Measurements from ENCODE around the gene ANXA11.

- TF ChIP-seq, protein P1, sequence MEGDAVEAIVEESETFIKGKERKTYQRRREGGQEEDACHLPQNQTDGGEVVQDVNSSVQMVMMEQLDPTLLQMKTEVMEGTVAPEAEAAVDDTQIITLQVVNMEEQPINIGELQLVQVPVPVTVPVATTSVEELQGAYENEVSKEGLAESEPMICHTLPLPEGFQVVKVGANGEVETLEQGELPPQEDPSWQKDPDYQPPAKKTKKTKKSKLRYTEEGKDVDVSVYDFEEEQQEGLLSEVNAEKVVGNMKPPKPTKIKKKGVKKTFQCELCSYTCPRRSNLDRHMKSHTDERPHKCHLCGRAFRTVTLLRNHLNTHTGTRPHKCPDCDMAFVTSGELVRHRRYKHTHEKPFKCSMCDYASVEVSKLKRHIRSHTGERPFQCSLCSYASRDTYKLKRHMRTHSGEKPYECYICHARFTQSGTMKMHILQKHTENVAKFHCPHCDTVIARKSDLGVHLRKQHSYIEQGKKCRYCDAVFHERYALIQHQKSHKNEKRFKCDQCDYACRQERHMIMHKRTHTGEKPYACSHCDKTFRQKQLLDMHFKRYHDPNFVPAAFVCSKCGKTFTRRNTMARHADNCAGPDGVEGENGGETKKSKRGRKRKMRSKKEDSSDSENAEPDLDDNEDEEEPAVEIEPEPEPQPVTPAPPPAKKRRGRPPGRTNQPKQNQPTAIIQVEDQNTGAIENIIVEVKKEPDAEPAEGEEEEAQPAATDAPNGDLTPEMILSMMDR (conservative IDR thresholded peaks at IDR 0.05; ENCODE audit: low read depth in 2 of 2), result no peak
- TF ChIP-seq CREB1 (CRISPR knock-in tag; IDR thresholded peaks at IDR 0.05; ENCODE audit: low read depth), result no peak
- TF ChIP-seq EZH2 (IDR thresholded peaks at IDR 0.05; ENCODE audit: low read depth, unreplicated experiment), result no peak
- no peak for TF ChIP-seq EZH2phosphoT487 (IDR thresholded peaks at IDR 0.05; ENCODE audit: unreplicated experiment)
- TF ChIP-seq POLR2AphosphoS5 (IDR thresholded peaks at IDR 0.05; ENCODE audit: low read depth), result no peak
- TF ChIP-seq ZNF331 (CRISPR knock-in tag; IDR thresholded peaks at IDR 0.05; ENCODE audit: low read depth), result no peak
- no peak for TF ChIP-seq JUNB (IDR thresholded peaks at IDR 0.05; ENCODE audit: unreplicated experiment)
- TF ChIP-seq, protein P2, sequence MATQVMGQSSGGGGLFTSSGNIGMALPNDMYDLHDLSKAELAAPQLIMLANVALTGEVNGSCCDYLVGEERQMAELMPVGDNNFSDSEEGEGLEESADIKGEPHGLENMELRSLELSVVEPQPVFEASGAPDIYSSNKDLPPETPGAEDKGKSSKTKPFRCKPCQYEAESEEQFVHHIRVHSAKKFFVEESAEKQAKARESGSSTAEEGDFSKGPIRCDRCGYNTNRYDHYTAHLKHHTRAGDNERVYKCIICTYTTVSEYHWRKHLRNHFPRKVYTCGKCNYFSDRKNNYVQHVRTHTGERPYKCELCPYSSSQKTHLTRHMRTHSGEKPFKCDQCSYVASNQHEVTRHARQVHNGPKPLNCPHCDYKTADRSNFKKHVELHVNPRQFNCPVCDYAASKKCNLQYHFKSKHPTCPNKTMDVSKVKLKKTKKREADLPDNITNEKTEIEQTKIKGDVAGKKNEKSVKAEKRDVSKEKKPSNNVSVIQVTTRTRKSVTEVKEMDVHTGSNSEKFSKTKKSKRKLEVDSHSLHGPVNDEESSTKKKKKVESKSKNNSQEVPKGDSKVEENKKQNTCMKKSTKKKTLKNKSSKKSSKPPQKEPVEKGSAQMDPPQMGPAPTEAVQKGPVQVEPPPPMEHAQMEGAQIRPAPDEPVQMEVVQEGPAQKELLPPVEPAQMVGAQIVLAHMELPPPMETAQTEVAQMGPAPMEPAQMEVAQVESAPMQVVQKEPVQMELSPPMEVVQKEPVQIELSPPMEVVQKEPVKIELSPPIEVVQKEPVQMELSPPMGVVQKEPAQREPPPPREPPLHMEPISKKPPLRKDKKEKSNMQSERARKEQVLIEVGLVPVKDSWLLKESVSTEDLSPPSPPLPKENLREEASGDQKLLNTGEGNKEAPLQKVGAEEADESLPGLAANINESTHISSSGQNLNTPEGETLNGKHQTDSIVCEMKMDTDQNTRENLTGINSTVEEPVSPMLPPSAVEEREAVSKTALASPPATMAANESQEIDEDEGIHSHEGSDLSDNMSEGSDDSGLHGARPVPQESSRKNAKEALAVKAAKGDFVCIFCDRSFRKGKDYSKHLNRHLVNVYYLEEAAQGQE (IDR thresholded peaks at IDR 0.05; ENCODE audit: unreplicated experiment), result no peak
- no peak for TF ChIP-seq ZNF114 (CRISPR knock-in tag; IDR thresholded peaks at IDR 0.05)
- TF ChIP-seq, protein P3, sequence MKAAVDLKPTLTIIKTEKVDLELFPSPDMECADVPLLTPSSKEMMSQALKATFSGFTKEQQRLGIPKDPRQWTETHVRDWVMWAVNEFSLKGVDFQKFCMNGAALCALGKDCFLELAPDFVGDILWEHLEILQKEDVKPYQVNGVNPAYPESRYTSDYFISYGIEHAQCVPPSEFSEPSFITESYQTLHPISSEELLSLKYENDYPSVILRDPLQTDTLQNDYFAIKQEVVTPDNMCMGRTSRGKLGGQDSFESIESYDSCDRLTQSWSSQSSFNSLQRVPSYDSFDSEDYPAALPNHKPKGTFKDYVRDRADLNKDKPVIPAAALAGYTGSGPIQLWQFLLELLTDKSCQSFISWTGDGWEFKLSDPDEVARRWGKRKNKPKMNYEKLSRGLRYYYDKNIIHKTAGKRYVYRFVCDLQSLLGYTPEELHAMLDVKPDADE (IDR thresholded peaks at IDR 0.05), result no peak
- TF ChIP-seq NANOG (IDR thresholded peaks at IDR 0.05; ENCODE audit: borderline replicate concordance), result no peak
- TF ChIP-seq ZNF462 (CRISPR knock-in tag; IDR thresholded peaks at IDR 0.05), result no peak
- TF ChIP-seq STAT1 (IDR thresholded peaks at IDR 0.05; ENCODE audit: unreplicated experiment), result no peak
Measured at GRCh38 chr10:80196270-80196949, 8.9 kb downstream of the ANXA11 start.

Data from GM23338 (cell line).